Measurements from ENCODE around the gene SSMEM1.
"Not testable (repeated sequence)": the region's sequence is repeated elsewhere in the genome, so short reads cannot be mapped to it uniquely, and the experiment has no call there.

SSMEM1 gene

DNA sequence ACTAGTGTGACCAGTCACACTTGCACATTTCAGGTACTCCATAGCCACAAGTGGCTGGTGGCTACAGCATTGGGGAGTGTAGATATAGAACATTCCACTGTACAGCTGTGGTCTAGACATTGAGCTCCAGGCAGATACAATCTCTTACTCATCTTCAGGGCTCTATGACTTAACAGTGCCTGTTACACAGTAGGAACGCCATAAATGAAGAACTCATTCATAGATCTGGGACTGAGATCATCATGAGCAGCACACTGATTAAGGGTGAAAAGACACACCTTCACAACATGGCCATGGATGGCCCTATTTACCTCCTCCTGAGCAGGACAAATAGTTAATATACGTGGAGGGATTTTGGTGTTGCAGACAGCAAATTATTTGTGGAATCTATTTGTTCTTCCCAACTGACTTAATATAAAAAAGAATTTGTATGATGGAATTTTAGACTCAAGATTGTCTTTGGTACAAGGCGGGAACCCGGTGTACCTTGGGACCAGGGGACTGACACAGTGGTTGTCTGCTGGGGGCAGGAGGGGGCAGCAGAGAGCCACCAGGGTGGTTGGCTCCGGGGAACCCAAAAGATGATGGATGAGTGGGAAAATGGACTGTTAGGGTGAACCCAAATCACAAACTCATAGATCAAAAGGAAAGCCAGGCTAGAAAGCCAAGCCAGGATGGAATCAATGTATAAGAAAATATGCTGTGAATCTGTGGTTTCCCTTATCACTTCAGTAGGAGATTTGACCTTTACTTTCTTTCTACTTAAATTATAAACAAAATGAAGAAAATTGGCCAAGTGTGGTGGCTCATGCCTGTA, 34.7 kb downstream of the SSMEM1 start:
- no peaks in the 10 kb centered on the region for H3K4me1 ChIP-seq (ENCODE audit: control insufficient read depth in 1 of 2, insufficient read depth in 1 of 2, low read depth in 1 of 2, low read length in 1 of 2)
- no peaks in the 10 kb centered on the region for H3K27me3 ChIP-seq
- H3K36me3 ChIP-seq, result no peaks in the 10 kb centered on the region
- H3K4me3 ChIP-seq (ENCODE audit: low read depth in 1 of 2, low read length in 1 of 2), result no peak overlapping the region
- no peaks in the 10 kb centered on the region for H3K9me3 ChIP-seq
- H3K27ac ChIP-seq, result no peak overlapping the region
- TF ChIP-seq, protein P1, sequence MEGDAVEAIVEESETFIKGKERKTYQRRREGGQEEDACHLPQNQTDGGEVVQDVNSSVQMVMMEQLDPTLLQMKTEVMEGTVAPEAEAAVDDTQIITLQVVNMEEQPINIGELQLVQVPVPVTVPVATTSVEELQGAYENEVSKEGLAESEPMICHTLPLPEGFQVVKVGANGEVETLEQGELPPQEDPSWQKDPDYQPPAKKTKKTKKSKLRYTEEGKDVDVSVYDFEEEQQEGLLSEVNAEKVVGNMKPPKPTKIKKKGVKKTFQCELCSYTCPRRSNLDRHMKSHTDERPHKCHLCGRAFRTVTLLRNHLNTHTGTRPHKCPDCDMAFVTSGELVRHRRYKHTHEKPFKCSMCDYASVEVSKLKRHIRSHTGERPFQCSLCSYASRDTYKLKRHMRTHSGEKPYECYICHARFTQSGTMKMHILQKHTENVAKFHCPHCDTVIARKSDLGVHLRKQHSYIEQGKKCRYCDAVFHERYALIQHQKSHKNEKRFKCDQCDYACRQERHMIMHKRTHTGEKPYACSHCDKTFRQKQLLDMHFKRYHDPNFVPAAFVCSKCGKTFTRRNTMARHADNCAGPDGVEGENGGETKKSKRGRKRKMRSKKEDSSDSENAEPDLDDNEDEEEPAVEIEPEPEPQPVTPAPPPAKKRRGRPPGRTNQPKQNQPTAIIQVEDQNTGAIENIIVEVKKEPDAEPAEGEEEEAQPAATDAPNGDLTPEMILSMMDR (IDR thresholded peaks at IDR 0.05), result no peak

DNA sequence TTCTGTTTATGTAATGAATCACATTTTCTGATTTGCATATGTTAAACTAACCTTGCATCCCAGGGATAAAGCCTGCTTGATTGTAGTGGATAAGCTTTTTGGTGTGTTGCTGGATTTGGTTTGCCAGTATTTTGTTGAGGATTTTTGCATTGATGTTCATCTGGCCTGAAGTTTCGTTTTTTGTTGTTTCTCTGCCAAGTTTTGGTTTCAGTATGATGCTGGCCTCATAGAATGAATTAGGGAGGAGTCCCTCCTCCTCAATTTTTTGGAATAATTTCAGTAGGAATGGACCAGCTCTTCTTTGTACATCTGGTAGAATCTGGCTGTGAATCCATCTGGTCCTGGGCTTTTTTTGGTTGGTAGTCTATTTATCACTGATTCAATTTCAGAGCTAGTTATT, 35.8 kb downstream of the SSMEM1 start:
- not testable (repeated sequence) for H3K36me3 ChIP-seq; H3K4me3 ChIP-seq (ENCODE audit: low read depth in 1 of 2, low read length in 1 of 2); H3K9me3 ChIP-seq; H3K27me3 ChIP-seq; H3K4me1 ChIP-seq (ENCODE audit: control insufficient read depth in 1 of 2, insufficient read depth in 1 of 2, low read depth in 1 of 2, low read length in 1 of 2); H3K27ac ChIP-seq

DNA sequence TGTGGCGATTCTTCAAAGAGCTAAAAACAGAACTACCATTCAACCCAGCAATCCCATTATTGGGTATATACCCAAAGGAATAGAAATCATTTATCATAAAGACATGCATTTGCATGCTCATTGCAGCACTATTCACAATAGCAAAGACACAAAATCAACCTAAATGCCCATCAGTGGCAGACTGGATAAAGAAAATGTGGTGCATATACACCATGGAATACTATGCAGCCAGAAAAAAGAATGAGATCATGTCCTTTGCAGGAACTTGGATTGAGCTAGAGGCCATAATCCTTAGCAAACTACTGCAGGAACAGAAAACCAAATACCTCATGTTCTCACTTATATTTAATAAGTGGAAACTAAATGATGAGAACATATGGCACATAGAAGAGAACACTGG, 38.8 kb downstream of the SSMEM1 start:
- H3K36me3 ChIP-seq, result not testable (repeated sequence)

DNA sequence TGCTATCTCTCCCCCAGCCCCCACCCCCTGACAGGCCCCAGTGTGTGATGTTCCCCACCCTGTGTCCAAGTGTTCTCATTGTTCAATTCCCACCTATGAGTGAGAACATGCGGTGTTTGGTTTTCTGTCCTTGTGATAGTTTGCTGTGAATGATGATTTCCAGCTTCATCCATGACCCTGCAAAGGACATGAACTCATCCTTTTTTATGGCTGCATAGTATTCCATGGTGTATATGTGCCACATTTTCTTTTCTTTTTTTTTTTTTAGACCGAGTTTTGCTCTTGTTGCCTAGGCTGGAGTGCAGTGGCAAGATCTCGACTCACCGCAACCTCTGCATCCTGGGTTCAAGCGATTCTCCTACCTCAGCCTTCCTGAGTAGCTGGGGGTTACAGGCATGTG, 41.2 kb downstream of the SSMEM1 start:
- not testable (repeated sequence) for H3K9me3 ChIP-seq; H3K4me3 ChIP-seq (ENCODE audit: low read depth in 1 of 2, low read length in 1 of 2); H3K27ac ChIP-seq; H3K27me3 ChIP-seq; H3K4me1 ChIP-seq (ENCODE audit: control insufficient read depth in 1 of 2, insufficient read depth in 1 of 2, low read depth in 1 of 2, low read length in 1 of 2); H3K36me3 ChIP-seq

More for the DNA sequence above, 38.8 kb downstream of the SSMEM1 start:
- H3K9me3 ChIP-seq; H3K4me3 ChIP-seq (ENCODE audit: low read depth in 1 of 2, low read length in 1 of 2); H3K4me1 ChIP-seq (ENCODE audit: control insufficient read depth in 1 of 2, insufficient read depth in 1 of 2, low read depth in 1 of 2, low read length in 1 of 2); H3K27me3 ChIP-seq; H3K27ac ChIP-seq: not testable (repeated sequence)

DNA sequence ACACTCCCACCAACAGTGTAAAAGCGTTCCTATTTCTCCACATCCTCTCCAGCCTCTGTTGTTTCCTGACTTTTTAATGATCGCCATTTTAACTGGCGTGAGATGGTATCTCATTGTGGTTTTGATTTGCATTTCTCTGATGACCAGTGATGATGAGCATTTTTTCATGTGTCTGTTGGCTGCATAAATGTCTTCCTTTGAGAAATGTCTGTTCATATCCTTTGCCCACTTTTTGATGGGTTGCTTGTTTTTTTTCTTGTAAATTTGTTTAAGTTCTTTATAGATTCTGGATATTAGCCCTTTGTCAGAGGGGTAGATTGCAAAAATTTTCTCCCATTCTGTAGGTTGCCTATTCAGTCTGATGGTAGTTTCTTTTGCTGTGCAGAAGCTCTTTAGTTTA, 42.0 kb downstream of the SSMEM1 start:
- H3K27me3 ChIP-seq; H3K4me1 ChIP-seq (ENCODE audit: control insufficient read depth in 1 of 2, insufficient read depth in 1 of 2, low read depth in 1 of 2, low read length in 1 of 2); H3K36me3 ChIP-seq; H3K27ac ChIP-seq; H3K4me3 ChIP-seq (ENCODE audit: low read depth in 1 of 2, low read length in 1 of 2); H3K9me3 ChIP-seq: not testable (repeated sequence)

DNA sequence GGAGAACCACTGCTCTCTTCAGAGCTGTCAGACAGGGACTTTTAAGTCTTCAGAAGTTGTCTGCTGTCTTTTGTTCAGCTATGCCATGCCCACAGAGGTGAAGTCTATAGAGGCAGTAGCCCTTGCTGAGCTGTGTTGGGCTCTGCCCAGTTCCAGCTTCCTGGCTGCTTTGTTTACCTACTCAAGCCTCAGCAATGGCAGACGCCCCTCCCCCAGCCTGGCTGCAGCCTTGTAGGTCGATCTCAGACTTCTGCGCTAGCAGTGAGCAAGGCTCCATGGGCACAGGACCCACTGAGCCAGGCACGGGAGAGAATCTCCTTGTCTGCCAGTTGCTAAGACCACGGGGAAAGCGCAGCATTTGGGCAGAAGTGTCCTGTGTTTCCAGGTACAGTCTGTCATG, 46.9 kb downstream of the SSMEM1 start:
- TF ChIP-seq, protein P1 (IDR thresholded peaks at IDR 0.05), result no peak
- Histone ChIP-seq H3K4me1 (ENCODE audit: control insufficient read depth in 1 of 2, insufficient read depth in 1 of 2, low read depth in 1 of 2, low read length in 1 of 2) (no peaks in the 10 kb centered on the region), H3K9me3 (peaks cover 24% of the 10 kb centered on the region), H3K27ac (no peak overlapping the region), H3K36me3 (no peaks in the 10 kb centered on the region), H3K4me3 (ENCODE audit: low read depth in 1 of 2, low read length in 1 of 2) (no peak overlapping the region), H3K27me3 (no peaks in the 10 kb centered on the region)

DNA sequence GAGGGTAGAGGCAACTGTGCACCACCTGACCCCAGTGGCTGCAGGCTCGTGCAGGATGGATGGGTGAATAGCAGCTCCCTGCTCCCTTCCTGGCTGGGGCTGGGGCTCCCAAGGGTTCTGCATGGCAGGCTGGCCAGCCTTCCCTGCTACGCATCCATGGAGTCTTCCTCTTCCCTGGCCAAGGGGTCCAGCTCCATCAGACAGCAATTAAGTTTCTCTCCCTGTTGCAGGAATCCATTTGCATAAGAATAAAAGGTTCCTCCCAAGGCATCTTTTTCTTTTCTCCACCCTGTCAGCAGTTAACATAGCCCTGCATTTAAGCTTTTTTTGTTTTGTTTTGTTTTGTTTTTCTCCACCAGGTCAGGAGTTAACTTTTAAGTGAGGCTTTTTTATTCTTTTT, 49.0 kb downstream of the SSMEM1 start:
- Histone ChIP-seq H3K9me3 (peaks cover 28% of the 10 kb centered on the region), H3K27me3 (no peaks in the 10 kb centered on the region), H3K36me3 (no peaks in the 10 kb centered on the region), H3K4me3 (ENCODE audit: low read depth in 1 of 2, low read length in 1 of 2) (no peak overlapping the region), H3K4me1 (ENCODE audit: control insufficient read depth in 1 of 2, insufficient read depth in 1 of 2, low read depth in 1 of 2, low read length in 1 of 2) (no peaks in the 10 kb centered on the region), H3K27ac (no peak overlapping the region)
- TF ChIP-seq, protein P1 (IDR thresholded peaks at IDR 0.05), result no peak
